GM19023 (cell line): Measurements from ENCODE around the gene GRAP.
A peak's percentile ranks its signal among the peaks of the same experiment; 100 is the strongest.
"Not testable (repeated sequence)": the region's sequence is repeated elsewhere in the genome, so short reads cannot be mapped to it uniquely, and the experiment has no call there.

Experiments used
- ATAC-seq: cut with Tn5 transposase; IDR thresholded peaks from one replicate; pipeline ENCODE4 v1.9.1; 2021; ENCODE audit warnings: mild to moderate bottlenecking, moderate library complexity; ENCODE audit not compliant: unreplicated experiment

Gene GRAP

GRCh38 chr17:19043032-19043431 lies 3.7 kb downstream of the GRAP start:
- ATAC-seq: not testable (repeated sequence)

GRCh38 chr17:19042369-19042768 lies 4.4 kb downstream of the GRAP start:
- not testable (repeated sequence) for ATAC-seq

- ATAC-seq: not testable (repeated sequence)
Observed at GRCh38 chr17:19041871-19042270, 4.9 kb downstream of the GRAP start.

- not testable (repeated sequence) for ATAC-seq
Observed at GRCh38 chr17:19040350-19040749, 6.4 kb downstream of the GRAP start.

GRCh38 chr17:19038730-19039129 lies 8.0 kb downstream of the GRAP start:
- not testable (repeated sequence) for ATAC-seq

GRCh38 chr17:19038007-19038406 lies 8.8 kb downstream of the GRAP start:
- not testable (repeated sequence) for ATAC-seq

- not testable (repeated sequence) for ATAC-seq
Observed at GRCh38 chr17:19037547-19037946, 9.2 kb downstream of the GRAP start.

GRCh38 chr17:19036186-19036585 lies 10.6 kb downstream of the GRAP start:
- ATAC-seq: not testable (repeated sequence)

GRCh38 chr17:19032377-19032988 lies 14.3 kb downstream of the GRAP start:
- not testable (repeated sequence) for ATAC-seq

GRCh38 chr17:19031729-19032128 lies 15.0 kb downstream of the GRAP start:
- ATAC-seq: peak; percentile 51

- ATAC-seq: not testable (repeated sequence)
Observed at GRCh38 chr17:19030771-19031449, 15.8 kb downstream of the GRAP start.

- not testable (repeated sequence) for ATAC-seq
Observed at GRCh38 chr17:19029740-19030139, 17.0 kb downstream of the GRAP start.

- ATAC-seq: not testable (repeated sequence)
Observed at GRCh38 chr17:19028671-19029070, 18.1 kb downstream of the GRAP start.

- no peak for ATAC-seq
Observed at GRCh38 chr17:19024101-19025078, 22.4 kb downstream of the GRAP start.

GRCh38 chr17:19023209-19023999 lies 23.4 kb downstream of the GRAP start:
- no peak for ATAC-seq

GRCh38 chr17:19022747-19023146 lies 24.0 kb downstream of the GRAP start:
- ATAC-seq: no peak

- no peak for ATAC-seq
Observed at GRCh38 chr17:19022128-19022527, 24.6 kb downstream of the GRAP start.

- no peak for ATAC-seq
Observed at GRCh38 chr17:19021622-19022083, 25.1 kb downstream of the GRAP start.

- not testable (repeated sequence) for ATAC-seq
Observed at GRCh38 chr17:19021011-19021621, 25.6 kb downstream of the GRAP start.

GRCh38 chr17:19020016-19020415 lies 26.7 kb downstream of the GRAP start:
- no peak for ATAC-seq
